SU-DHL-6 (cell line): ENCODE data around the gene EXOSC10.

Source experiments
- CTCF ChIP-seq: fragments of 200-600 bp; sonication (generic); IDR thresholded peaks from one replicate; pipeline ENCODE4 v1.5.1; 2017; ENCODE audit warnings: antibody characterized with exemption, mild to moderate bottlenecking, low read length, moderate library complexity; ENCODE audit not compliant: insufficient read depth, poor library complexity, severe bottlenecking
- EZH2phosphoT487 ChIP-seq: fragments of 200-600 bp; sonication (generic), shearing (Covaris generic); conservative IDR thresholded peaks from 2 replicates; pipeline ENCODE4 v1.6.1; 2018; ENCODE audit warnings: mild to moderate bottlenecking, antibody characterized with exemption, low read length, moderate library complexity, mixed read lengths

GRCh38 chr1:11046270-11046566, 53.5 kb downstream of the EXOSC10 start:
- TF ChIP-seq CTCF, result no peak
- no peak for TF ChIP-seq EZH2phosphoT487
